KG1 (cell line): ENCODE results near the gene SH3PXD2A.
A peak's percentile ranks its signal among the peaks of the same experiment; 100 is the strongest.

Source experiments
- DNase-seq: peaks from one replicate; lab custom pipeline; 2025; lab: John Stamatoyannopoulos, UW

The SH3PXD2A gene, protein sequence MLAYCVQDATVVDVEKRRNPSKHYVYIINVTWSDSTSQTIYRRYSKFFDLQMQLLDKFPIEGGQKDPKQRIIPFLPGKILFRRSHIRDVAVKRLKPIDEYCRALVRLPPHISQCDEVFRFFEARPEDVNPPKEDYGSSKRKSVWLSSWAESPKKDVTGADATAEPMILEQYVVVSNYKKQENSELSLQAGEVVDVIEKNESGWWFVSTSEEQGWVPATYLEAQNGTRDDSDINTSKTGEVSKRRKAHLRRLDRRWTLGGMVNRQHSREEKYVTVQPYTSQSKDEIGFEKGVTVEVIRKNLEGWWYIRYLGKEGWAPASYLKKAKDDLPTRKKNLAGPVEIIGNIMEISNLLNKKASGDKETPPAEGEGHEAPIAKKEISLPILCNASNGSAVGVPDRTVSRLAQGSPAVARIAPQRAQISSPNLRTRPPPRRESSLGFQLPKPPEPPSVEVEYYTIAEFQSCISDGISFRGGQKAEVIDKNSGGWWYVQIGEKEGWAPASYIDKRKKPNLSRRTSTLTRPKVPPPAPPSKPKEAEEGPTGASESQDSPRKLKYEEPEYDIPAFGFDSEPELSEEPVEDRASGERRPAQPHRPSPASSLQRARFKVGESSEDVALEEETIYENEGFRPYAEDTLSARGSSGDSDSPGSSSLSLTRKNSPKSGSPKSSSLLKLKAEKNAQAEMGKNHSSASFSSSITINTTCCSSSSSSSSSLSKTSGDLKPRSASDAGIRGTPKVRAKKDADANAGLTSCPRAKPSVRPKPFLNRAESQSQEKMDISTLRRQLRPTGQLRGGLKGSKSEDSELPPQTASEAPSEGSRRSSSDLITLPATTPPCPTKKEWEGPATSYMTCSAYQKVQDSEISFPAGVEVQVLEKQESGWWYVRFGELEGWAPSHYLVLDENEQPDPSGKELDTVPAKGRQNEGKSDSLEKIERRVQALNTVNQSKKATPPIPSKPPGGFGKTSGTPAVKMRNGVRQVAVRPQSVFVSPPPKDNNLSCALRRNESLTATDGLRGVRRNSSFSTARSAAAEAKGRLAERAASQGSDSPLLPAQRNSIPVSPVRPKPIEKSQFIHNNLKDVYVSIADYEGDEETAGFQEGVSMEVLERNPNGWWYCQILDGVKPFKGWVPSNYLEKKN

DNA sequence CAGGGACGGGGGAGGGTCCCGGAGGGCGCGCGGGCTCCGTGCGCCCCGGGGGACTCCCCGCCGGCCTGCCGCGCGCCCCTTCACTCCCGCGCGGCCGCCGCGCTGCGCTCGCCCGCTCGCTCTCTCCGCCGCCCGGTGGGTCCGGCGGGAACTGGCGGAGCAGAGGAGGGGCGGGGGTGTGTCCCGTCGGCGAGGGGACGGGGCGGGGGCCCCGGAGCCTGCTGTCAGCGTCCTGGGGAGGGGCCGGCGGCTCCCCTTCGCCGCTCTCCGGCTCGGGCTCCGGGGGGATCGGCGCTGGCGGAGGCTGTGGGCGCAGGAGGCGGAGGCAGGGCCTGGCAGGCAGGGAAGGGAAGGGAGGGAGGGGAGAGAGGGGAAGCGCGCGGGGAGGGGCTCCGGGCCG lies at the start of gene SH3PXD2A:
Gene SH3PXD2A, minus strand, starts transcription at position 153 of the 400 bp plus-strand sequence. CDS start 310 bp downstream, outside the sequence.
- no peak for DNase-seq

DNA sequence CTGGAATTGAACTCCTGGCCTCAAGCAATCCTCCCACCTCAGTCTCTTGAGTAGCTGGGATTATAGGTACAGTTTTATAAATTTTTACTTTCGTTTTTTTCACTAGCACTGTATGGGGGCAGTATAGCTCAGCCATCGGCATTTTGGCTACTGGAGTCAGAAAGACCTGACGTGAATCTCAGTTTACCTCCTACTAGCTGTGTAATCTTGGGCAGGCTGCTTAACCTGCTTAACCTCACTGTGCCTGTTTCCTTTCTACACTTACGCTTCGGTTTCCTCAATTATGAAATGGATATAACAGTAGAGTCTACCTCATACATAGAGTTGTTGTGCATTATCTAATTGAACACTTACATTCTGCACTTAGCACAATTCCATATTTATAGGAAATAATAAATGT lies 45.9 kb upstream of the SH3PXD2A start:
- DNase-seq: no peak

DNA sequence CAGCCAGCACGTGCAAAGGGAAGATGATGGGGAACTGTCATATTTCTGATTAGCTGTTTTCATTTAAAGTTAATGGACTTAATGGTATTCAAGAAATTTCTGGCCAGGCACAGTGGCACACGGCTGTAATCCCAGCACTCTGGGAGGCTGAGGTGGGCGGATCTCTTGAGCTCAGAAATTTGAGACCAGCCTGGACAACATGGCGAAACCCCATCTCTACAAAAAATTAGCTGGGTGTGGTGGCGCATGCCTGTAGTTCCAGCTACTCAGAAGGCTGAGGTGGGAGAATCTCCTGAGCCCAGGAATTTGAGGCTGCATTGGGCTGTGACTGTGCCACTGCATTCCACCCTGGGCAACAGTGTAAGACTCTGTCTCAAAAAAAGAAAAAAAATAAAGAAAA lies 43.9 kb upstream of the SH3PXD2A start:
- DNase-seq: no peak

DNA sequence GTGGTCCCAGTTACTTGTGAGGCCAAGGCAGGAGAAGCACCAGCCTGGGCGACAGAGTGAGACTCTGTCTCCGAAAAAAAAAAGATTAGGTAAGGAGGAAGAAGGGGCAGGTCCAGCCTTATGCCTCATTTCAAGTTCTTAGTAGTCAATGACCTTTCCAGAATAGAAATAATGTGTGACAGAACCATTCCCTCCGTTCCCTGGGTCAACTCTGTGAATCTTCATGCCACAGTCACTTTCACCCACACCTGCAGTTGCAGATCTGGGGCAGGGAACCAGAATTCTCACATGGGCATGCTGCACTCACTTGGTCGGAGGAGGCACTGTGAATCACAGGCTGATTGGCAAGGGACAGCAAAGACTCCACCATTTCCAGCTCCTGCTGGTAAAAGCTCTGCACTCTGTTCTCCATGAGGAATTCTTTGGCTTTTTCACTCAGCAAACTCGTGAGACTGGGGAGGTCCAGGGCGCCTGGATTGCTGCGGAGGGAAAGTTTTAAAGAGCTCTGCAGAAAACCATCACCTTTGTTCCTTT lies 41.9 kb upstream of the SH3PXD2A start:
- no peak for DNase-seq

DNA sequence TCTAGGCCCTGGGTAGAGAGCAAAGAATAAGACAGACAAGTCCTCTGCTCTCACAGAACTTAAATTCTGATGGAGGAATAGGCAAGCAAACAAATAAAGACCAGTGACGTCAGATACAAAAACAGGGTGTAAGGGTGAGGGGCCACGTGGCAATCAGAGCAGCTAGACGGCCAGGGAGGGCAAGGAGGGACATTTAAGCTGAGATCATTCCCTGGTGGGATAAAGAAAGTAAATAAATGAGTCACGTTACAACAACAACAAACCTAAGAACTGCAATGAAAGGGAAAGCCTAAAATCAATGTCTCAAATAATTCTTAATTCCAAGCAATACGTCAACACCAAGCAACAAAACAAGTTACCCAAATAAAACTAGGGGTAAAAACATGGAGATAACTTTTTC lies 40.8 kb upstream of the SH3PXD2A start:
- DNase-seq: no peak

DNA sequence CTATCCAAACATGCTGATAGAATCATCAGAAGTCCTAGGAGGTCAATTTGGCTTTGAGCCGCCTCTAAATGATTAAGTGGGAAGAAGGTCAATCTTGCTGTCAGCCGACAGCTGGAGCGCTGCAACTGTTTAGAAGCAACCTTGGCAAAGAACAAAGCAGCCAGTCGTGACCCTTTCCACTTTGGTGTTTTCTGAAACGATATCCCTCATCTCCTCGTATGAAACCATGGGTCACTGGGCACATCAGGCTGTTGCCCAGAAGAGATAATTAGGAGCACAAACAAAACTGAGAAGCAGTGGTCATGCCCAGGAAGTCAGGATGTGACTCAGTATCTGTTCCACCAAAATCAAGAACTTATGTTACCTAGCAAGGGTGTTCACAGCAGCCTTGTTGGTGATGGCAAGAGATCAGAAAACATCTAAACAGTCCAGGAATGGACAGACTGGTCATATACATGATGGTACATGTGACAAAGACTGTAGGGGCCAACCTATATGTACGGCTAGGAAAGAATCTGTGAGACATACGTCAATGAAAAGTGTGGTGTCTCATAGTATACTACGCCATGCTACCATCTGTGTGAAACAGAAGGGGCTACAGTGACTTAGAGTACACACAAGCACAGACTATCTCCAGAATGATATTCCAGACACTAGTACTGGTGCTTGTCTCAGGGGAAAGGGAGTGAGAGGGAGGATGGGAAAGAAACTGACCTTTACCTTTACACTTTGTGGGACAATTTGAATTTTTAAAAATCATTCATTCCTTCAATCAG lies 40.2 kb upstream of the SH3PXD2A start:
- DNase-seq: no peak

DNA sequence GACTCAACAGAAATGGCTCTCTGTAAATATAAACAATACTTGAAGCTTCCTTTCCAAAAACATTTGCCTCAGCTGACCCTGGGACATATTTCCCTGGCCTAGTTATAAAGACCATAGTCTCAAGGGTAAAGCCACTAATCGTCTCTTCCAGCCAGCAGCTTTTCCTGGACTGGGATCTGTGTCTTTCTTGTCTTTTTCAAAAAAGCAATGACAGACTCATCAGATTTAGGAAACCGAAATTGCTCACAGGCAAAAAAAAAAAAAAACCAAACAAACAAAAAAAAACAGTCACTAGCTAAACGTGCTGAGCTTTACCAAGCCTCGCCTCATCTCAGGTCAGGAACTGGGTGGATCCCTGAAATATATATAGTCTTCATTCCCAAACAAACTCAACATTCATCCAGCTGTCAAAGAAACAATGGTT lies 39.1 kb upstream of the SH3PXD2A start:
- no peak for DNase-seq

DNA sequence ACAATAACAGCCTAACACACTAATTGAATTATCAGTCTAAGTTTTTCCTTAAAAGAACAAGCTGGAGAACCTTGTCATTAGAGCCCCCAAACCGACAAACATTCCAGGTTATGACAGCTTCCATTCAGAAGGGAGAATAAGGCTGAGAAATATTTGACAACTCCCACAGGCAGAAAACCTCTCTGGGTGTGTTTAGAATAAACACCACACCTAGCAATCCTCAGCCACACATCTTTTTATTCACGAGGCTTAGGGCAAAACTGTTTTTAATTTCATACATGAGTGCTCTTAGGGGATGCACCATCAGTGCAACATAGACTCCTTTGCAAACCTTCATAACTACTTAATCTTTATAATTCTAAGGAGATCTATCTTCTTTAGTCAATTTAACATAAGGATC lies 38.4 kb upstream of the SH3PXD2A start:
- DNase-seq: no peak

DNA sequence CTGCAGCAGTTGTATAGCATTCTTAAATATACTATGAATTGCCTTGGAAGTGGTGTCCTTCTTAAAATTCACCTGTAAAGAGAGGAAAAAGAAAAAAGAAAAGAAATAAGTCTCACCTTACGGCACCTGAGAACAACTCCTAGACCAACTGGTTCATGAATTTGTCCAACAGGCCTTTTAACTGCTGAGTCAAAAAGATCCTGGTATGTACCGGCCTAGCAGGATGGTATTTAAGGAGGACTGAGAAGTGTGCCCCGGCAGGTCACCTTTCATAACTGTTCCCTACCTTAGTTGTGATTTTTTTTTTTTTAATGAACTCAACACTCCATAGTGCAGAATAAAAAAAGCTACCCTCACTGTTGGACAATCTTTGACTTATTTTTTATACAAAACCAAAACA lies 36.8 kb upstream of the SH3PXD2A start:
- no peak for DNase-seq

DNA sequence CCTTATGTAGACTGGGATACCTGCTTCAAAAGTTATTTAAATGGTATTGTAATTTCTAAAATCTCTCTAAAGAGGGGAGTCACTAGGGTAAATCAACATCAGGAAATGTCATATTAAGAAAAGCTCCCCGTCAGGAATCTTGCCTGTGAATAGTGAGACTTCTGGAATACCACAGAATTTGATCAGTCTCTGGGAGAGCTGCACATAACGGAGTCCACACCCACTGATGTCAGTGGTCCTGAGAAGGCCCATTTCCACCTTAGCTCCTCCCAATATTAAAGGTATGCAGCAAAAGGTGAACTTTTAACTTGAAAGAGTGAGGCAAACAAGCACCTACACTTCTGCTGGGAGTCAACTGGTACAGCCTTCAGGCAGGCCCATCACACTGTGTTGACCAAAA lies 35.3 kb upstream of the SH3PXD2A start:
- no peak for DNase-seq

DNA sequence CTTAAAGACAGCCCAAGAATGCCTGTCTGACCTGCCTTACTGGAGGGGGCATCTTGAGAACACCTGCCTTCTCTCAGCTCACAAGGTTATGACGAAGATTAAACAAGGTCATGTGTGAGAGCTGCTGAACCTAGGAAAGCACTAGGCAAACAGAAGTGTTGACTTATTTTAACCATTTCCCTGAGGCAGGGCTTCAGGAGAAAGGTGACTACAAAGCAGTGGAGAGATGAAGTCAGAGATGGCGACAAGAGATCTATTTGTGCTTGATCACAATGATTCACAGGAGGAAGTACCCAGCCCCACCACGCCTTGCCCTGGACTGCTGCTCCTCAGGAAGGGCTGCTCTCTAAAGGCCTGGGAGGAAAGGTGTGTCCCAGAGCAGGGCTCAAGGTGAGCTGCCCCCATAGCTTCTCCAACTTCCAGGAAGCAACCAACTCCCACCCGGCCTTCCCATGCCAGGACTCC lies 34.9 kb upstream of the SH3PXD2A start:
- DNase-seq: no peak

DNA sequence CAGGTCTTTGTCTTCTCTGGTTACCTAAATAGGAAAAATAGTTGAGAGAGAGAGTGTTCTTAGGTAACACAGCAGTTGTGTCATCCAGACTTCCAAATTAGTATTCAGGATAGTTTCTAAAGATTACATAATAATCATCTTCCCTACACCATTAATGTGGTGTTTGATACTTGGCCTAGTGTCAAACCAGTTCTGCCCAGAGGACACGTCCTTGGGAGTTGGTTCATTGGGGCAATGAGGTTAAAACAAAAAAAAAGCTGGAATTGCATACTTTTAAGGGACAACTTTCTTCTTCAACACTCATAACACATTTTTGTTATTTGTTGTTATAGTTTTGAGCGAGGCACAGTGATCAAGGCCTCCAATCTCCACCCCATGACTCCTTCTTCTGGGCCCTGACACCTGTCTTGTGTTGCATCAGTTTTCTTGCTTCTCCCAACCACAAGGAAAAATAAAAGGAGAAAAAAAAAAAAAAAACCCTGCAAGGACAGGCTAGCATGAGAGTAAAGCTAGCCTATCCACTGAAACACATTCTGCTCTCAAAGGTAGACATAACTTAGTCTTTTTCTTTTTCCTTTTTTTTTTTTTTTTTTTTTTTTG lies 33.8 kb upstream of the SH3PXD2A start:
- no peak for DNase-seq

DNA sequence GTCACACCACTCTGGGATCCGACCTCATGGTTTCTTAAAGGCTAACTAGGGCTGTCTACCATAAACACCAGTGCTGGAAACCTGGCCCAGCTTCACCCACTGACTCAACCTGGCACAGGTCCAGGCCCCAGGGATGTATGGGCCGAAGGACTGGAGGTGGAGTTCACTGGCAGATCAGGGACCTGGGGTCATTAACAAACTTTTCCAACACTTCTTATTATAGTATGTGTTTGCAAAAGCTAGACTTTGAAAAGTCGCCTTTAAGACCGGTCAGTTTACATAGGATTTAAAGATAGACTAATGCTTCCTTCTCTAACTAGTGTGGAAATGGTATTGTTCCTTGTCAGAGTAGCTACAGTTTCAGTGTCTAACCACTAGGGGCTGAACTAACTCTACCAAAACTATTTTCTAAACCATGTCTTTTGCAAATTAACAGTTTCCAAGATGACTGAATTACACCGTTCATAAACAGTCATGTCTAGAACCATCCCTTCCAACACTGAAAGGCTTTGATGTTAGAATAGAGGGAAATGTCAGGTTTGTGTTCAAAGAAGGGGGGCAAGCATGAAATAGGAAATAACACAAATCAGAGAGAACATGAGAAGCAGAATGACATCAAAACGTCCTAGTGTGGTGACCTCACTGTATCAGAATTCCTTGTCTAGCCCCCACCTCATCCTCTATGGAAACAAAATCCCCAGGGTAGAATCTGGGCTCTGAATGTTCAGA lies 32.9 kb upstream of the SH3PXD2A start:
- DNase-seq: peak; percentile 25

DNA sequence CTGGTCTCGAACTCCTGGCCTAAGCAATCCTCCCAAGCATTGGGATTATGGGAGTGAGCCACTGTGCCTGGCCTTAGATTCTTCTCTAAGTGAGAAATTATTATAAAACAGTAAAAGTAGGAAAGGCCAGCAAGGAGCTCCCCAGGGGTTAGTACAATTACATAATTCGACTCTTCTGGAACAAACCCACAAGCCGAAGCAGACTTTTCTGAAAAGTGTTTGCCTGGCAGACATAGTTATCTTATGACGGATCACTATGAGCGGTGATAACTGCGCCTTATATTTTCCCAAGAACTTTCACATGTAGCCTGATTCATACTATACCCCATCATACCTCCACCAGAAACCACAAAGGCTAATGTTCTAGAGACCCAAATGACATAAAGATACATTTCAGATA lies 30.2 kb upstream of the SH3PXD2A start:
- DNase-seq: no peak

DNA sequence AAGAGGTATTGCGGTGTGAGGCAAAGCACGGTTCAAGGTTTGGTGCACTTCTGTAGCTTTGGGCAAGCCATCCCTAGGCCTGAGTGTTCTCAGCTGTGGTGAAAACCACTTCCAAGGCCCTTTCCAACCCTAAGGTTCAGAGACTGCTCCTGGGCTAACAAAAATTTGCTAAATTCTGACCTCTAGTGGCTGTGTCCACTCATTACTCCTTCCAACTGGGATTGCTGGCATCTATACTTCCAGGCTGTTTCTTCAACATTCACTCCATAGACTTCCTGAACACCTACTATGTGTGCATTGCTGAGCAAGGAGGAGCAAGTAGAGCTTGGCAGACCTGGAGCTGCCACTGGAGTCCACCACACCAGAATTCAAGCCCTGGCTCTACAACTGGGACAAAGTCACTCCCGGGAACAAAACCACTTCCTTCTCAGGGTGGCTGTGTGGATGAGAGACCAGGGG lies 29.3 kb upstream of the SH3PXD2A start:
- peak; percentile 13 for DNase-seq

DNA sequence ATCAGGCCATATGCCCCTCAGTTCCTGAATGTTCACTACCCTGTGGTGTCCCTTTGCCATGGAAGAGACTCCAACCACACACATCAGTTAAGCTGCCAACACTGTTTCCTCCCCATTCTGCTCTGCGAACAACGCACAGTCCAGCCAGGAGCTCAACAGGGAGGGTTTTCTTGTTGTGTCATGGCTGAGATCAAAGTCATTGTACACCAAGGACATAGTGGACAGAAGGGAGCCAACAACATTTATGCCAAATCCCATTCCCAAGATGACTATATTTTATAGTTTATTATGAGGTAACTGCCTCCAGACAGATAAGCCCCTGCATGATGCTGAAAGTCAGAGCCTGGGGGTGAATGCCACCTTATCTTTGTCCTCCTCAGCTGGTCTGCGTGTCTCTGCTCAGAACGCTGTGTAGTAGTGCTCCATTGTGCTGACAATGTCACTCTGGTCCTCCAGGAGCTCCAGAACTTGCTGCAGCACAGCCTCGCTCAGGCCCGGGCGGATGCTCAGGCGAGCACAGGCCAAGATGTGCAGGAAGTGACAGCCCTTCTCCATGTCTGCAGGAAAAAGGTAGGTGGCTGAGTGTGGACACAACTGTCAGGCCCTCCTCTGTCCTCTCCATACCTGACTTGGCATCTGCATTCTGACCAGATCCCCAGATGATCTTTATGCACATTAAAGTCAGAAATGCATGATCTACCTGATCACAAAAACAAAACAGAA lies 27.1 kb upstream of the SH3PXD2A start:
- no peak for DNase-seq

DNA sequence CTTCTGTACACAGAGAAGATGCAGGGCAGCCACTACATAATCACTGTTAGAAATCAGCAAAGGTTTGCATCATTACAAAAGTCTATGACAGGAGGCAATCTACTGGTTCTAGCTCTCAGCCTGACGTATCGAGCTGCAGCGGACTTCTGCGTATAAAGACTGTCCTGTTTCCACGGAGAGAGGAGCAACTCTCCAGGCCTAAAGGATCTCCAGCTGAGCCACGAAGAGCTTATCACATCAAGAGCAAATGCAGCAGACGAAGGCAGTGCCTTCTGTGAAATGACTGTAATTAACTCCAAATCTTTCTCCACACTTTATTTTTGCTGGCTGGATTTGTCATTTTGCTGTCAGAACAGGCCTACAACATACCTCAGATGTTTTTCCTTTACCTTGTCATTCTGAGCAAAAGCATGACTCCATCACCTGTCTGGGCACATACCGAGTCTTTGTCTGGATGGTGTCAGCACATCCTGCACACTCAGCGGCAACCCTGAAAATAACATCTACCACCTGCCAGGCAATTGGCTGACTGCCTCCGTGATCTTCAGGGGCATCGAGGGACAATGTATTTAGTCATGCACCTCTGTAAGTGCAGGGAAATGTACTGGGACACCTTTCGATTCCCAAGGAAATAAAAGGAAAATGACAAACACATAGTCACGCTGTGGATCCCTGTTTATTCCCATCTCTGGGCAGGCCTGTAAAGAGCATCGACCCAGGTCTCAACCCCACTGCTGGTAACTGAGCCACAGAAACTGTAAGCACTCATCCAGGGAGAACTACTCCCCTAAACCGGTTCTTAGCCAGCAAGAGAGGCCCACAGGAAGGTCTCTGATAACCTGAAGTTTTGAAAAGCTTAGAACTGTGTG lies 26.3 kb upstream of the SH3PXD2A start:
- no peak for DNase-seq

DNA sequence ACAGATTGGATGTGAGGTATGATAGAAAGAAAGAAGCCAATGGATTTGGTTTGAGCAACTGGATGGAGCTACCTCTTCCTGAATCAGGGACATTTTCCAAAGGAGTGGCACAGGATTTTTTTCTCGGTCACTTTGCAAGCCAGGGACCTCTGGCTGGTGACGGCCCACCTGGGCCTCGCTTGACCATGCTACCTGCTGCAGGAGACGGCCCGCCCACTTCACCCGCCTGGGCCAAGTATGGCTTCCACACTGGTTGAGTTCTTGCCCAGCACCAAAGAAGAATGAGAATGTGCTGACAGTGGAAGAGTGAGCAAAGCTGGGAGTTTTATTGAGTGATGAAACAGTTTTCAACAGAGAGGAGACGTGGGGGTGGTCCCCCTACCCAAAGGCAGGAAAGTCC lies 24.5 kb upstream of the SH3PXD2A start:
- DNase-seq: no peak

DNA sequence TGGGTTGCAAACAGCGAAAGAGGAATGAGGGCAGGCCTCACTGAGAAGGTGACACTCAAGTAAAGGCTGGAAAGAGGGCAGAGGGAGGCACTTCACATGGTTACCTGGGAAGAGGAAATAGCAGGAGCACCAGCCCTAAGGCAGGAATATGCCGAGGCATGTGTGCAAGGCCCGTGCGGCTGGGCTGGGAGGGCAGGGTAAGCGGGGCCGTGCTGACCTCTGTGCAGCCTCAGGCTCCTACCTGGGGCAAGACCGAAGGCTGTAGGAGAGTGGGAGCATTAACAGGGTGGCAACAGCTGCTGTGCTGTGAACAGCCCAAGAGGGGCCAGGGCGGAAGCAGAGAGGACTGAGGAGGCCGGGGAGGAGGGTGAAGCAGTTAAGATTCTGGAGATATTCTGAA lies 24.0 kb upstream of the SH3PXD2A start:
- no peak for DNase-seq
